Hematopoietic multipotent progenitor cell treated with erythropoietin and hydrocortisone succinate and interleukin-3 and kit ligand, for 6 days (in vitro differentiated cells): ENCODE data around the gene INPP5F.
A peak's percentile ranks its signal among the peaks of the same experiment; 100 is the strongest.
"Not testable (repeated sequence)": the region's sequence is repeated elsewhere in the genome, so short reads cannot be mapped to it uniquely, and the experiment has no call there.

ENCODE experiments used
- DNase-seq: peaks from one replicate; pipeline ENCODE4 v3.0.0-alpha.2; 2015

Gene INPP5F

DNA sequence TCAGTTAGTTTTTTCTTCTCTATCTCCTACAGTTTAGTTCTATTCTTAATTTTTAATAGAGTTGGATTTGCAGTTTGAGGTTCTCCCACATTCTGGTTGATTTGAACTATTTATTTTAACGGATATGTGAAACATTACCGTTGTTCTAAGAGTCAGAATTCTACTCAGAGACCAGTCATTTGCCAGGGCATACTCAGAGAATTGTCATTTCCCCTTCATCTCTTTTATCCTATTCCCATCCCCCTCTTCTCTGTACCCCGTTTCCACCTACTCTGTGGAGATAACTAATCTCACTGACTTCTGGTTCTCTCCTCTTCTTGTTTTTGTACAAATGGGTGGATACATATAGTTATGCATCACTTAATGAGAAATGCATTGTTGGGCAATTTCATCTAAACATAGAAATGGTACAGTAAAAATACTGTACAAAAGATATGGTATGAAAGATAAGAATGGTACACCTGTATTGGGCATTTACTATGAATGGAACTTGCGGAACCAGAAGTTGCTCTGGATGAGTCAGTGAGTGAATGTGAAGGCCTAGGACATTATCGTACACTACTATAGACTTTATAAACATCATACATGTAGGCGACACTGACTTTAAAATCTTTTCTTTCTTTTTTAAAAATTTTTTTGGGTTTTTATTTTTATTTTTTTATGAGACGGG is 53.1 kb downstream of the INPP5F start:
- DNase-seq = no peak

DNA sequence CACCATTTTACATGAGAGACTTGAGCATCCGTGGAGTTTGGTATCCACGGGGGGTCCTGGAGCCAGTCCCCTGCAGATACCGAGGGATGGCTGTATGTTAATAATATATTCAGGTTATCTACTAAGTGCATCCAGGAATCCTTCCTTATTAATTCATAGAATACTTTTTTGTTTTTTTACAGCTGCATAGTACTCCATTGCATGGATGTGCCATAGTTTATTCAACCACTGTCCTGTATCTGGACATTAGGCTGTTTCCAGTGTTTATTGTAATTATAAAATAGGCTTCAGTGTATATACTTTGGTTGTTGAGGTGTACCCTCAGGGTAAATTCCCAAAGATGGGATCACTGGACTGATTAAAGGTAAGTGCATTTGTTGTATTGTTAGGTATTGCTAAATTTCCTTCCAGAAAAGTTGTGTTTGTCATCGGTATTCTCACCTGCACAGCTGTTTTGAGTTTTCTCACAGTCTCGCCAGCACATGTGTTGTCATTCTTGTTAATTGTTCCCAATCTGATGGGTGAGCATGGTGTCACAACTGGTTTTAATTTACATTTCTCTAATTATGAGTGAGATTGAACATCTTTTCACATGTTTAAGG is 55.1 kb downstream of the INPP5F start:
- DNase-seq = no peak

DNA sequence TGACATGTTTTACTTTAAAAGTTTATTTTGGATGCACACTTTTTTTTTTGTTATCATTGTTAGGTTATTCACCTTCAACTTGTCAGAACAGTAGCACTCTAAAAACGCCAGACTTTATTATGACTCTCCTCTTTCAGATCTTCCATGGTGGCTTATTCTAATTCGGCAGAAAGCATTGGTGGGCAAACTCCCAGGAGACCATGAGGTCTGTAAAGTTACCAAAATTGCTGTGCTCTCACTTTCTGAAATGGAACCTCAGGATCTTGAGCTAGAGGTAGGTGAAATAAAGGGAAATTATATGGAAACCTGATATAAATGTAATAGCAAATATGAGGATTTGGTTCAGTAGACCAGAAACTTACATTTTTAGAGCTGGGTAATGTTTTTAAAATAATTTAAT is 55.6 kb downstream of the INPP5F start:
- no peak for DNase-seq

DNA sequence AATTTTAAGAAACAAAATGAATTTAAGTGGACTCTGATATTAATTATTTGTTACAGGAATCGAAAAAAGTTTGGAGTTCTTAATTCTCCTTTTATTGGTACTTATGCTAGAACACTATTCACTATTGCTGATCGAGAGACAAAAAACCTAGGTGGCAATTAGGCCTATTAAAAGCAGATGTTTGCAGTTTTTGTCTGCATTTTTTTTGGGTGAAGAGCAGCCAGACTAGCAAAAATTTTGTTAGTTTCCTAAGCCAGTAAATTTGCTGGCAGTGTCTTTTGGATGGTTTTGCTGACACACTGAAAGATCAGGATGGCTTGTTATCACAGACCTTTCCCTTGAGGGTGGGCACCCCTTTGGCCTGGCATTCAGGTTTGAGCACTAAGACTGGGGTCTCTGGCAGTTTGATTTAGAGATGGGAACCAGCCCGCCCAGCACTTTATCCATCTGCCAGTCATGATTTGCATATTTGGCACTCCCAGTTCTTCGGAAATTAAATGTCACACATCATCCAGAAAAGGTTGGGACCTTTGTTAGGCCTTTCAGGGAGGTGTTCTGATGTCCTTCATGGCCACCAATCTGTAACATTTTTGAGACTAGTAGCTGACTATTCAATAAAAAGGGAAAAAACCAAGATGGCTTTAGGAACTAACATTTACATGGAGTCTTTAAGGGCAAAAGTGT is 57.3 kb downstream of the INPP5F start:
- DNase-seq = no peak

DNA sequence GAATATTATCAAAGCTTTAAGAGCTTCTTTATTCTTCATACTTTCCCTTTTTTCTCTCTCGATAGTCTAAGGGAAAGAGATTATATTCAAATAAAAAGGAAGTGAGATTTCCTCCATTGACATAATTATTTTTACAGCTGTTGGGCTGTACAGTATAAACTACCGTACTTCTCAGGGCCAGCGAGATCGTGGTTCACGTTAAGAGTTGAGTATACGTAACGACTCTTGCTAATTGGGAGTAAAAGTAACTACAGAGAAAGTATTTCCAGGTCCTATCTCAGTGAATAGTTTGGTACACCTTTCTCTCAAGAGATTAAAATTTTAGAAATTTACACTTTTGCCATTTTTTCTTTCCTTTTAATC is 57.8 kb downstream of the INPP5F start:
- no peak for DNase-seq

DNA sequence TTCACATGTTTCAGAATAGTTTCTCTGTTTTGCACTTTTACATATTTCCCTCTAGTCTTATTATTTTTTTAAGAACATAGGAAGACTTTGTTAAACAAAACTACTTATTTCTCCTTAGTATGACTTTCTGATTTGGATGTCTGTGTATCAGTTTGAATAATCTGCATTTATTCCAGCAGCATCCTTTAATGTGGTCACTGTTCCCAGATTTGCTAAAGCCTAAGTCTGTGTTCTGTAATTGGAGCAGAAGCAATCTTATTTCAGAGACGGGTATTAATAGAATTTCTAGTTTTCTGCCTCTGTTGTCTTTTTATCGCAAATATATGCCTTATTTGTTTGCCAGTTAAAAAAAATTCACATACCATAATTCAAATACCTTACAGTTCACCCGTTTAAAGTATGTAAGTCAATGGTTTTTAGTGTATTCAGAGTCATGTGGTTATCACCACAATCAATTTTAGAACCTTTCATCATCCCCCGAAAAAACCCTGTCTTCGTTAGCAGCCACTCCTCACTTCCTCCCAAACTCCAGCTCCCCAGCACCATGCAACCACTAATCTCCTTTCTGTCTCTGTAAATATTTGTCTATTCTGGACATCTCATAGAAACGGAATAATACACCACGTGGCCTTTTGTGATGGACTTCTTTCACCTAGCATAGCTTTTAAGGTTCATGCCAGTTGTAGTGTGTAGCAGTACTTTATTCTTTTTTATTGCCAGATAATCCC is 58.7 kb downstream of the INPP5F start:
- DNase-seq = peak; percentile 69

DNA sequence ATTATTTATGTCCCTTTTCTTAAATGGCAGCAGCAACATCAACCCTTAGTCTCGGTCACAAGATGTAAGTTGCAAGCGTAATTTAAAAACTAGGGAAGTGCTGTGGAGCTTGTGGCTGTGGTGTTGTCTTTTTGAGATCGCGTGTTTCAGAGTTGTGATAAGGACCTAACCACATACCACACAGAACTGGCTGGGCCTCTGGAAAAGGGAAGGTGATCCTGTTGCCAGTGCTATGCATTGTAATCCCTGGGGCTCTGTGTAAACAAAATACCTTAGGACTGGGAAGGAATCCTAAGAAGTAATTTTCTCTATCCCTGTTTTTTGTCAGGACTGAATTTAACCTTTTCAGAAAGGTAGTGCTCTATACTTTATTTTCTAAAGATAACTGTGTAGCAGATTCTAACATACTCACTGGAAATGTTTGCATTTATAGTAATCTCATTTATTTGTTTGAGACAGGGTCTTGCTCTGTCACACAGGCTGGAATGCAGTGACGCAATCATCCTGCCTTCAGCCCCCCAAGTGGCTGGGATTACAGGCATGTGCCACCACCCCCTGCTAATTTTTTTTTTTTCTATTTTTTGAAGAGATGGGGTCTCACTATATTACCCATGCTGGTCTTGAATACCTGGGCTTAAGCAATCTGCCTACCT is 60.4 kb downstream of the INPP5F start:
- peak; percentile 91 for DNase-seq

DNA sequence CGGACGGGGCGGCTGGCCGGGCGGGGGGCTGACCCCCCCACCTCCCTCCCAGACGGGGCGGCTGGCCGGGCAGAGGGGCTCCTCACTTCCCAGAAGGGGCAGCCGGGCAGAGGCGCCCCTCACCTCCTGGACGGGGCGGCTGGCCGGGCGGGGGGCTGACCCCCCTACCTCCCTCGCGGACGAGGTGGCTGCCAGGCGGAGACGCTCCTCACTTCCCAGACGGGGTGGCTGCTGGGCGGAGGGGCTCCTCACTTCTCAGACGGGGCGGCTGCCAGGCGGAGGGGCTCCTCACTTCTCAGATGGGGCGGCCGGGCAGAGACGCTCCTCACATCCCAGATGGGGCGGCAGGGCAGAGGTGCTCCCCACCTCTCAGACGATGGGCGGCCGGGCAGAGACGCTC is 69.3 kb downstream of the INPP5F start:
- not testable (repeated sequence) for DNase-seq

DNA sequence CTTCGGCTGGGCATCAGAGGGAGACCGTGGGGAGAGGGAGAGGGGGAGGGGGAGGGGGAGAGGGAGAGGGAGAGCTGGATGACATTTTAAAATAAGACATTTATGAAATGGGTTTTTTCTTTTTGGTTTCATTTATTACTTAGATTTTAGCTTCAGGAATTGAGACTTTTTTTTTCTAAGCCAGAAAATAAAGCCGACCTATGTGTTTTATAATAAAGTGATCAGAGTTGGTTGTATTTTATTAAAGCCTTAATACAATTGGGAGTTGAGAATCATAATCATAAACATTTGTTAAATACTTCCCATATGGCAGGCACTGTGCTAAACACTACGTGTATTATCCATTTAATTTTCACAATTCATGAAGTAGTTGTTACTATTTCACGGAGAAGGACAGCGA is 70.2 kb downstream of the INPP5F start:
- DNase-seq = no peak

DNA sequence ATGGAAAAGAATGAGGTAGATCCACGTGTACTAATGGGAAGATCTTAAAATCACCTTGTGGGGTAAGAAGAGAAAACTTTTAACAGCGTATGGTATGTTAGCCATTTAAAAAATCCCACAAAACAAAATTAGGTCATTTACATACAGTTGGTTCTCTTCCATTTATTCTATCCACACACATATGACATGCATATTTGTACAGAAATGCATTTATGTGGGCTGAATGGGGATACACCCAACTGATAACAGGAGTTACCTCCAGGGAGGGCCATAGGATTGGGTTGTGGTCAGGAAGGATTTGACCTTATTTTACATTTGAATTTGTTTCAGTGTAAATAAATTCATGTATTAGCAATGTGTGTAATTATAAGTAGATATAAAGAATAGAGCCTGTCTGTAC is 75.3 kb downstream of the INPP5F start:
- DNase-seq = peak; percentile 26

DNA sequence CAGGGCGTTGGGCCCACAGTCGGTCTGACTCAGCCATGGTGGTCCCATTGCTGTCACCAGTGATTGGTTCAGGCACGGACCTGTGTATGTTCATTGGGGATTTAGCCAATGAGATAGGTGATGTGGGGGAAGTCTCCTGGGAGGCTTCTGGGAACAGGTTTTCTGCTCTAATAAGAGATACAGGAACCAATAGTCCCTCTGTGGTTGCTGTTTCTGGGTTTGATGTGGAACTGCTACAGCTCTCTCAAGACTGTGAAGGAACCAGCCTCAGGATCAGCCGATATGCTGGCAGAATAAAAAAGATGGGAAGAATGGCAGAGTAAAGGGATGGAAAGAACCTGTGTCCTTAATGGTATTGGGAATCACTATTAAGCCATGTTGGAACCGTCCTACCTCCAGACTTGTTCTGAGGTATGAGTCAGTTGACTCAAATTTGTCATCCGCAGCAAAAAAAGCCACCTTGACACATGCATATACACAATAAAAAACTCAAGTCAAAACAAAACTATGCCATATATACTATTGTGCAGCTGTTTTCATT is 76.2 kb downstream of the INPP5F start:
- no peak for DNase-seq

DNA sequence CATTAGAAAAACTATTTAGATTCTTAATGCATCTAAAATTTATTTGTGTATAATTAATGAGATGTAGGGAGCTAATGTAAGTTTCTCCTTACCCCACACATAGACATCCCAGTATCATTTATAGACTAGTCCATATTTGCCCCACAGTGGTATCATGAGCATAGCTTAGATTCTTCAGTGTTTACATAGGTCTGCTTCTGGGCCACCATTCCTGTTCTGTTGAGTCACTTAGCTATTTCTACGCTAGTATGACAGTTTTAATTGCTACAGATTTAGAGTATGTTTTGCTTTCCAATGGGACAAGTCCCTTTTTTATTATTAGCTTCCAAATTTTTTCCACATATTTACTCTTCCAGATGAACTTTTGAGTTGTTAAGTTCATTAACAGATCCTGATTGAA is 77.4 kb downstream of the INPP5F start:
- DNase-seq = no peak

DNA sequence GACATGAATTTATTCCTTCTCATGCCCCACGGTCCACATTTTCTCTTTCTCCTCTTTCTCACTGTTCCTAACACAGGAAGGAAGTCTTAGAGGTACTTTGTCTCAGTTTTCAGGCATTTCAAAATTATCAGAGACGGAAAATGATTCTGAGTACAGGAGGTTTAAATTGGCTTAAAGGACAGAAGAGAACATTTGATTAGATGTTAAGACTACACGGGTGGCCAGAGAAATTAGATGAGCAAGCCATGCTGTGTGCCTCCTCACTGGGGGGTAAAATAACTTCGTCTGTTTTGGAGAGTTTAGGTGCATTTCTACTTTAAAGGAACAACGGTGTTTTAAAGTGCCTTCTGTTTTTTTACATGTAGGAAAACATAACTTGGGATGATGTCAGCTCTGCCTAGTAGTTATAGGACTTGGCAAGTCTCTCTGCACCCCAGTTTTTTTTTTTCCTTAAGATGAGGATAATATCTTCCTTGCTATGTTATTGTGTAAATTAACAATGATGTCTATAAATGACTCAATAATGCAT is 79.9 kb downstream of the INPP5F start:
- no peak for DNase-seq

DNA sequence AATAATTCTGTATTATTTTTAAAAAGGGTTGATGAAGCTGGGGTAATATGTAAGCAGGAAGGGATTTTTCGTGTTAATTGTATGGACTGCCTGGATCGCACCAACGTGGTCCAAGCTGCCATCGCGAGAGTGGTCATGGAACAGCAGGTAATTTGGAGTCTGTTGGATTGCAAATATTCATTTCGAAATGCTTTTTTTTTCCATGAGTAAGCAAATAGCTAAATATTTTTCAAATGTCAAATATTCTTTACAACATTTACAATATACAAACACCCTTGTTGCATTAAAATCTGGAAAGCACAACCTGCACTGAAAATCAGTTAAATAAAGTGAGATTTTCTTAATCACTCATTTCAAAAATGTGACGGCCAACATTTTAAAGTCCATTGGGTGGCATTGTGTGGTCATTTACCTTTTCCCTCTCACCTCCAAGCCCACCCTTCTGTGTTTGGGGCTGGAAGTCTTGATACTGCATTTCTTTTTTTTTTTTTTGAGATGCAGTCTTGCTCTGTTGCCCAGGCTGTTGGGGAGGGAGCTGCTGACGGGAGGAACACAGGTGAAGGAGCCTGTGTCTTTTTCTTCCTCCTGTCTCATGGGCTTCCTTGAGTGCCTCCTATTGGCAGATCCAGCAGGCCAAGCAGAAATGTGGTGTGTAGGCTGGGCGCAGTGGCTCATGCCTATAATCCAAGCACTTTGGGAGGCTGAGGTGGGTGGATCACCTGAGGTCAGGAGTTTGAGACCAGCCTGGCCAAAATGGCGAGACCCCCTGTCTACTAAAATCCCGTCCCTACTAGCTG is 80.7 kb downstream of the INPP5F start:
- no peak for DNase-seq

DNA sequence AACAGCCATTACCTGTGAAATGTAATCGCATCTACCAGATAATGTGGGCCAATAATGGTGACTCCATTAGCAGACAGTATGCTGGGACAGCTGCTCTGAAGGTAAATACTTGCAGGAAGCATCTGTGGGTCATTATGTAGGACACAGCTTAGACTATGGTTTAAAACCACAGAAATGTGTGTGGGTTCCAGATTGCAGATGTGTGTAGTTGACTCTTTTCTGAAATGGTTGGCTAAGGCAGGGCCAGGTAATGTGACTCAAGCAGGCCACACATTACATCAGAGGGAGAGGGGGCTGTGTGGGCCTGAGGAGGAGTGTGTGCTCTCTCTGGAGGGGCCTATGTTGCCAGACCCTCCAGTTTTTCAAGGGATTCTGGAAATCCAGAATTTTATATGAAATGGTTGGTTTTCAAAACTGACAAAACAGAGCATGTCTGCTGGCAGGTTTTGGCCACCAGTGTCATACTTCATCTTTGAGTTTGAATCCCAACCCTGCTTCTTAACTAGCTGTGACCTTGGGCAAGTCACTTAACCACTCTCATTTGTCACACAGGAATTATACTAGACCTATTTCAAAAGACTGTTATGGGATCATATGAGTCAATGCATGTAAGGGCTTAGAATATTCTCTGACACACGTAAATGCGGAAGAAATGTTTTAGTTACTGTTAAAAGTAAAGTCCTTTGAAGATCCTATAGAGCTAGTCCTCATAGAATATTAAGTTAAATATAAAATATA is 82.3 kb downstream of the INPP5F start:
- DNase-seq = peak; percentile 25

DNA sequence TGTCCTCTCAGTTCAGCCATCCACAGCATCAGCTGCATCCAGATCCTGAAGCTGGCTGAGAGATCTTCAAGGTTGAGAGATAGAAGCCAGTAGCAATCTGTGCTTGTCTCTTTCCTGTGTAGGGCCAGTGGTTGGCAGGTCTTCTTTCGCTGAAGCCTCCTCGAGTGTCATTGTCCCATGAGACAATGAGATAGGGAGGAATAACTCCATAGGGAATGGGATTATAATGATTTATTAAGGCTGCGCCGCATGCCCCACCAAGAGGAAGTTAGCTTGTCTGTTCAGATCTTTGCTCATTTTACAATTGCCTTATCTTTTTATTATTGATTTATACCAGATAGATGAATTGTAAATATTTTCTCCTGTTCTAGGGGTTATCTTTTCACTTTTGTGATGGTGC is 85.3 kb downstream of the INPP5F start:
- no peak for DNase-seq

DNA sequence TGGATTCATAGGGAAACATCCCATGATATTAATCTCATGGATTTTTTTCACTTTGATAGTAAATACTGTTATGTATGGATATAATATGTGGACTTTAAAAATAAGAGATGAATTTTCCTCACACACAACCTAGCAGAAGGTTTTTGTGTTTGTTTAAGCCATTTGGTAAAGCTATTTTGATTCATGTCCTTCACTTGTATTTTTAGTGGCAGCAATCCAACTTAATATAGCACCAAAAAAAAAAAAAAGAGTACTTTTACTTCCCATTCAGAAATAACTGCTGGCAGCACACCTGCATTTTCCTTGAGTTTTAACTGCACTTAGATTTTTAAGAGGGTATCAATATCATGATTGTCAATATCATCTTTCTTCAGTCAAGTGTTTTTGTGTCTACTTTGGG is 86.8 kb downstream of the INPP5F start:
- no peak for DNase-seq

DNA sequence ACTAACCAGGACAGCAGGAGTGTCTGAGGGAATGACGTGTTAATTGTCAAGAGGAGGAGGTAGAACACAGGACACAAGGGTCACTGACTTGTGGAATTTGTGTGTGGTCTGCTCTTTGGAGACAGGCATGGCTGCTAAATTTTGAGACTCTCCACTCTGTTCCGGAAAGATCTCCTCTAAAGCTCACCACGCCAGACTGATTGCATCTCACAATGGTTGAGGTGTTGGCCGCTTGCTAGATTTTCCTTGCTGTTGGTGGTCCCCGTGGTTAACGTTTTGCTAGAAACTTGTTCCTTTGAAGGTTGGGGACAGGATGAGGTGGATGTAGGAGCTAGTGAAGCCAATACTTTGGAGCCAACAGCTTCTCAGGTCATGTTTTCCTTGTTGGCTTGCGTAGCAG is 89.8 kb downstream of the INPP5F start:
- DNase-seq = no peak

DNA sequence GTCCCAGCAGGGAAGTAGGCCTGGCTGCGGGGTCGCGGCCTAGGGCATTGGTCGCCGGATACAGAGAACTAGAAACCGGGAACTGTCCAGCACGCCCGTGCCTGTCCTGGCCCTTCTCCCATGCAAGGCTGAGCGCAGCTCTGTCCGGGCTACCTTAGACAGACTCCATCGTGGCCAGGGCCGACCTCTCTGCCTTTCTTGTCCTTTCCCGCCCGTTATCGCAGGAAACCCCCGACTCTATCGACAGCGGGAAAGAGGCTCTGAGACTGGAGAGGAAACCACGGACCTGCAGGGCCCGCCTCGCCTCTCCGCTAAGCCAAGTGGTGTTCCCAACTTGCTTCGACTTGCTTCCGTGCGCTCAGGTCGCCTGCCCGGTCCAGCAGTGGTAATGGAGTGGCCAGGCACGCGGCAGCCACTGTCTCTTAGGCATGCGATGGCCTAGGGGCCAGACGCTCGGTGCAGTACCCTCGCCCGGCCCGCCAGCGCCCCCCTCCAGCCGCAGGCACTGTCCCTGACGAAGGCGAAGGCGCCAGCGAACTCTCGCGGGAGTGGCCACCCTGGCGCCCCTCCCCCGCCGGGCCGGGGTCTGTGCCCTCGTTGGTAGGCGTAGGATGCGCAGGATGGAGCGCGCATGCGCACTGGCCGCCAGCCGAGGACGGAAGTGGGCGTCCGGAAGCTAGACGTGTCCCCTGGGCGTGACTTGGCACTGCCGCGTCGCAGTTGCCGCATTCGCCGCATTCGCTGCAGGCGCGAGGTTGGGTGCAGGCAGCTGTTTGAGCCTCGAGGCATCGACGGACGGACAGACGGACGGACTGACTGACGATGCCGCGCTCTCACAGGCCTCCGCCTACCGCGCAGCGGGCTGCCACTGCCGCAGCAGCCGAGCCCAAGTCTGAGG is 92.4 kb downstream of the INPP5F start:
- peak; percentile 48 for DNase-seq

DNA sequence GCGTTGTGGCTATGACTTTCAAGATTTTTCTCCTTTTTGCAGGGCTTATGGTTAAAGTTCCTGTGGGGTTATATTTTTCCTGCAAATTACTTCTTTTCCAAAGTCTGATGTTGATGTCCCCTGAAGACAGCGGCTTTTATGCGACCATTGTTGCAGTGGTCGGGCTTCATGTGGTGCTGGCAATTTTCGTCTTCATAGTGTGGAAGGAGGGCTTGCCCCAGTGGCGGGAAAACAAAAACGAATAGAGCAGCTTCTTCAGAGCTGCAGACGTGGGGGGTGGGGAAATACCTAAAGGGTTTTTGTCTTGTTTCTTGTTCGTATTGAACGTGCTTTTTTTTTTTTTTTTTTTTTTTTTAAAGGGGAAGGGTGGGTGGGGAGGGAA is 93.0 kb downstream of the INPP5F start:
- DNase-seq = no peak
